Keratinocyte (primary cell): ENCODE measurements around the gene SLC43A3.

Experiments used
- CTCF ChIP-seq, 3 experiments: IDR thresholded peaks in 1 of 3; conservative IDR thresholded peaks in 1 of 3; optimal IDR thresholded peaks in 1 of 3; 2 replicates in 2 of 3; 3 replicates in 1 of 3; pipeline versions ENCODE3 to v1.5.1; 2011; ENCODE audit warnings: low read length in 3 of 3, mild to moderate bottlenecking in 3 of 3, moderate library complexity in 2 of 3, control low read depth in 1 of 3, inconsistent platforms in 1 of 3; ENCODE audit not compliant: insufficient read depth in 2 of 3; ENCODE audit errors: extremely low read depth in 1 of 3
- EZH2 ChIP-seq: IDR thresholded peaks from one replicate; pipeline ENCODE4 v1.6.1; 2012; ENCODE audit warnings: inconsistent platforms, mild to moderate bottlenecking, low read length, moderate library complexity

DNA sequence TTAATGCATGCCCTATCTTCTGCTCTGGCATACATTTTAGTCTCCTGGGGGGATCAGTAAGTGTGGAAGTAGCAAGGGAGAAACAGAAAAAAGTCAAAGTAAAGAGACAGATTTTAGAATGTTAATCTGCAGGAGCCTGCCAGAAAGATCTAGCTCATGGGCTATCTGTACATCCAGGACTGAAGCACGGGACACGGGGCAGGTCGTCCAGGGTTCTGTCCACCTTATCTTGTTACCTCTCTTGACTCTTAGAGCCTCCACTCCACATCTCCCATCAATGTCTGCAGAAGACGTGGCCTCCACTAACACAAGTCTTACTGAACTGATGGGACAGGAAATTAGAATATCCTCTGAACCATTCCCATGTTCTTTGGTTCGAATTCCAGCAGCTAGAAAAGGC lies 1.7 kb upstream of the SLC43A3 start:
- TF ChIP-seq CTCF (optimal IDR thresholded peaks at IDR 0.05 in 1 of 3, IDR thresholded peaks at IDR 0.05 in 1 of 3, conservative IDR thresholded peaks at IDR 0.05 in 1 of 3; ENCODE audit: extremely low read depth in 1 of 3, insufficient read depth in 2 of 3, low read length in 3 of 3) (no peak), EZH2 (no peak)
